PC-3 (cell line): ENCODE results near the gene SET. TPM values are rescaled to one million over a fixed set of nuclear protein-coding genes. Genes with fewer than 3 reads are reported as not detected.

Source experiments
- ATAC-seq: fragments of 200-7000 bp; cut with Tn5 transposase; 2 replicates; pipeline ENCODE4 v1.9.1; 2020; ENCODE audit warnings: mild to moderate bottlenecking, moderate library complexity
- BruUV-seq: library from RNA; stranded (reverse); fragments of 400-500 nt; replicated peaks from 2 replicates; lab custom pipeline; 2021; lab: Mats Ljungman, UMichigan
- CTCF ChIA-PET: fragments of 300-600 bp; sonication (Branson Sonifier 250); formaldehyde crosslinking; loops from one replicate; lab custom pipeline; 2022; ENCODE audit warnings: antibody characterized with exemption; lab: Charles Lee
- POLR2A ChIA-PET: fragments of 300-600 bp; sonication (Branson Sonifier 250); formaldehyde crosslinking; loops from one replicate; lab custom pipeline; 2022; ENCODE audit warnings: antibody characterized with exemption; ENCODE audit not compliant: unreplicated experiment; lab: Charles Lee
- DNase-seq: peaks from one replicate; pipeline ENCODE4 v3.0.0-alpha.2; 2015
- H2AFZ ChIP-seq: fragments of 300-600 bp; sonication (generic); 2 replicates; pipeline ENCODE4 v1.6.0; 2016; ENCODE audit warnings: antibody characterized with exemption, low read length
- H3F3A ChIP-seq: fragments of 300-600 bp; sonication (generic); one replicate; pipeline ENCODE4 v1.6.0; 2017; ENCODE audit warnings: antibody characterized with exemption, low read length, control low read depth, mild to moderate bottlenecking; ENCODE audit not compliant: unreplicated experiment
- H3K27ac ChIP-seq: fragments of 300-600 bp; sonication (generic); 2 replicates; pipeline ENCODE4 v1.5.1; 2016; ENCODE audit warnings: mild to moderate bottlenecking, low read length
- H3K27me3 ChIP-seq: fragments of 300-600 bp; sonication (generic); 2 replicates; pipeline ENCODE4 v1.6.1; 2016; ENCODE audit warnings: low read length, mixed read lengths
- H3K36me3 ChIP-seq: fragments of 300-600 bp; sonication (generic); 2 replicates; pipeline ENCODE4 v1.6.1; 2016; ENCODE audit warnings: low read depth, mixed run types, low read length, mixed read lengths
- H3K4me1 ChIP-seq: fragments of 300-600 bp; sonication (generic); 2 replicates; pipeline ENCODE4 v1.5.1; 2016; ENCODE audit warnings: low read length; ENCODE audit not compliant: insufficient read depth
- H3K4me2 ChIP-seq: fragments of 300-600 bp; sonication (generic); 2 replicates; pipeline ENCODE4 v1.6.0; 2016; ENCODE audit warnings: low read length
- H3K4me3 ChIP-seq: fragments of 300-600 bp; sonication (generic); 2 replicates; pipeline ENCODE4 v1.5.1; 2016; ENCODE audit warnings: mild to moderate bottlenecking, low read length, mixed read lengths
- H3K79me2 ChIP-seq: fragments of 300-600 bp; sonication (generic); 2 replicates; pipeline ENCODE4 v1.6.1; 2017; ENCODE audit warnings: low read length, mixed read lengths
- H3K9ac ChIP-seq: fragments of 300-600 bp; sonication (generic); 2 replicates; pipeline ENCODE4 v1.6.0; 2016; ENCODE audit warnings: mild to moderate bottlenecking, low read length
- H3K9me2 ChIP-seq: fragments of 300-600 bp; sonication (generic); replicated peaks from 2 replicates; pipeline ENCODE4 v1.6.1; 2016; ENCODE audit warnings: mixed run types, low read length, mixed read lengths
- H3K9me3 ChIP-seq: fragments of 300-600 bp; sonication (generic); 2 replicates; pipeline ENCODE4 v1.6.1; 2016; ENCODE audit warnings: low read length, mixed read lengths
- H4K20me1 ChIP-seq: fragments of 300-600 bp; sonication (generic); 2 replicates; pipeline ENCODE4 v1.6.1; 2016; ENCODE audit warnings: low read length, mixed read lengths
- CTCF ChIP-seq: fragments of 300-600 bp; sonication (generic); conservative IDR thresholded peaks from 2 replicates; pipeline ENCODE4 v1.5.1; 2017; ENCODE audit warnings: antibody characterized with exemption, low read depth, mild to moderate bottlenecking, low read length
- EZH2 ChIP-seq: fragments of 300-600 bp; sonication (generic); IDR thresholded peaks from one replicate; pipeline ENCODE4 v1.6.1; 2017; ENCODE audit warnings: antibody characterized with exemption, mild to moderate bottlenecking, low read length; ENCODE audit not compliant: unreplicated experiment
- EZH2phosphoT487 ChIP-seq: fragments of 300-600 bp; sonication (generic); IDR thresholded peaks from 2 replicates; pipeline ENCODE4 v1.6.1; 2018; ENCODE audit warnings: mild to moderate bottlenecking, antibody characterized with exemption, low read length, borderline replicate concordance
- intact Hi-C: fragments of 100-400 bp; cut with micrococcal nuclease; formaldehyde crosslinking; loops from 2 replicates; pipeline ENCODE4 v1.9.0; 2023
- total RNA-seq: library from RNA; depleted of rRNA; stranded (reverse); fragments of >200 nt; gene quantifications from 2 replicates; pipeline ENCODE4 v1.2.3, GENCODE V29; 2014; rRNA removed

The SET gene
- total RNA-seq, 1 experiment from 2014 or later = 647 TPM

DNA sequence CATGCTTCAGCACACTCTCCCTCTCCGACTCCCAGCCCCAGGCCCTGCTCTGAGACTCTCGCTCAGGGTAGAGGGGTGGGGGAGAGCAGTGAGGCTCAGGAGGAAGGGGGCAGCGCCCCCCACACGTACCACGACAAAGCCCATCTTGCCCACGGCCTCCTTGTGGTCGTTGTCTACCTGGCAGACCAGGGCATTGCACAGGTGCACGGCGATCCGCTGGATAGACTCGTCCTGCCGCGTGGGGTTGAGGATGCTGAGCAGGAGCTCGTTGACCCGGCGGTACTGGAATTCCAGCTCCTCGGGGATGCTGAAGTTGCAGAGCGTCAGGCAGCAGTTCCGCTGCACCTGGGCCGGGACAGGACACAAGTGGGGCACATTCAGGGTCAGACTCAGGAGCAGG, 53.4 kb downstream of the SET start:
- TF ChIP-seq EZH2phosphoT487 = no peak
- no peak for TF ChIP-seq EZH2
- TF ChIP-seq CTCF = no peak
- intact Hi-C loops = no loop called here
- BruUV-seq = no TSS peak

DNA sequence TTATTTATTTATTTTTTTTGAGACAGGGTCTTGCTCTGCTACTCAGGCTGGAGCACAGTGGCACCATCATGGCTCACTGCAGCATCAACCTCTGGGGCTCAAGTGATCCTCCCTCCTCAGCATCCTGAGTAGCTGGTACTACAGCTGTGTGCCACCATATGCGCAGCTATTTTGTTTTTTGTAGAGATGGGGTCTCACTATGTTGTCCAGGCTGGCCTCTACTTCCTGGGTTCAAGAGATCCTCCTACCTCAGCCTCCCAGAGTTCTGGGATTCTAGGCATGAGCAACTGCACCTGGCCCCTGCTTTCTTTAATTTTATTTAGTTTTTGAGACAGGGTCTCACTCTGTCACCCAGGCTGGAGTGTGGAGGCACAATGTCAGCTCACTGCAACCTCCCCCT, 54.4 kb downstream of the SET start:
- H4K20me1 ChIP-seq = no peaks in the 10 kb centered on the region
- no peaks in the 10 kb centered on the region for H3K27me3 ChIP-seq
- no peaks in the 10 kb centered on the region for H3K36me3 ChIP-seq
- no TSS peak for BruUV-seq
- POLR2A ChIA-PET = no interaction called here
- intact Hi-C loops = no loop called here
- DNase-seq (no peak), ATAC-seq (no peak)
- no peaks in the 10 kb centered on the region for H3K79me2 ChIP-seq
- no peak overlapping the region for H3K4me3 ChIP-seq
- H3K9ac ChIP-seq = no peak overlapping the region
- H2AFZ ChIP-seq = no peak overlapping the region
- H3K4me1 ChIP-seq = no peaks in the 10 kb centered on the region
- H3F3A ChIP-seq = no peaks in the 10 kb centered on the region
- H3K9me3 ChIP-seq = no peaks in the 10 kb centered on the region
- TF ChIP-seq EZH2 (no peak), EZH2phosphoT487 (no peak), CTCF (no peak)
- CTCF ChIA-PET = no interaction called here
- no peak overlapping the region for H3K4me2 ChIP-seq
- no peak overlapping the region for H3K27ac ChIP-seq
- no peaks in the 10 kb centered on the region for H3K9me2 ChIP-seq

More for the DNA sequence above, 53.4 kb downstream of the SET start:
- Histone ChIP-seq H3K79me2 (no peaks in the 10 kb centered on the region), H3K27ac (no peak overlapping the region), H3K4me1 (no peaks in the 10 kb centered on the region), H3K27me3 (no peaks in the 10 kb centered on the region), H3F3A (no peaks in the 10 kb centered on the region), H3K9me2 (no peaks in the 10 kb centered on the region), H4K20me1 (no peaks in the 10 kb centered on the region), H3K9ac (no peak overlapping the region), H3K4me3 (no peak overlapping the region), H3K9me3 (no peaks in the 10 kb centered on the region), H2AFZ (no peak overlapping the region), H3K36me3 (no peaks in the 10 kb centered on the region), H3K4me2 (no peak overlapping the region)
- ChIA-PET POLR2A (no interaction called here), CTCF (interaction anchor here (0.5 kb wide), 1 partner anchor 94 kb away, joined by 3 read pairs; no protein-coding TSS in a partner anchor)
- no peak for DNase-seq
- ATAC-seq = no peak

Other genes with a start within 250 kb of the SET start
- gene ODF2, start 233.2 kb upstream of the SET start, total RNA-seq = 31.2 and 35.0 TPM in 2 replicates
- 27.0 and 39.0 TPM in 2 replicates for gene GLE1, start 184.5 kb upstream of the SET start, total RNA-seq
- gene SPTAN1, start 136.6 kb upstream of the SET start, total RNA-seq = 221 and 251 TPM in 2 replicates
- 185 and 196 TPM in 2 replicates for gene DYNC2I2, start 32.4 kb upstream of the SET start, total RNA-seq
- gene PKN3, start 13.3 kb downstream of the SET start, total RNA-seq = 7.8 and 9.4 TPM in 2 replicates
- 82.4 and 86.1 TPM in 2 replicates for gene ZDHHC12, start 34.9 kb downstream of the SET start, total RNA-seq
- 14.8 and 20.6 TPM in 2 replicates for gene ZER1, start 82.7 kb downstream of the SET start, total RNA-seq
- gene TBC1D13, start 98.0 kb downstream of the SET start, total RNA-seq = 15.0 and 18.8 TPM in 2 replicates
- gene ENDOG, start 129.3 kb downstream of the SET start, total RNA-seq = 37.0 and 51.5 TPM in 2 replicates
- 27.2 and 30.5 TPM in 2 replicates for gene SPOUT1, start 140.6 kb downstream of the SET start, total RNA-seq
- gene KYAT1, start 192.7 kb downstream of the SET start, total RNA-seq = 7.4 and 12.9 TPM in 2 replicates
- 58.9 and 65.5 TPM in 2 replicates for gene LRRC8A, start 192.9 kb downstream of the SET start, total RNA-seq
- 1.6 TPM in 1 of 2 replicates, not detected in the other for gene PHYHD1, start 231.8 kb downstream of the SET start, total RNA-seq